Hepatic stellate cell (primary cell): ENCODE results near the gene KCTD14.
"Not testable (repeated sequence)": the region's sequence is repeated elsewhere in the genome, so short reads cannot be mapped to it uniquely, and the experiment has no call there.

Experiments
- DNase-seq: peaks from one replicate; pipeline ENCODE4 v3.0.0; 2011; ENCODE audit warnings: low spot score

KCTD14 gene

DNA sequence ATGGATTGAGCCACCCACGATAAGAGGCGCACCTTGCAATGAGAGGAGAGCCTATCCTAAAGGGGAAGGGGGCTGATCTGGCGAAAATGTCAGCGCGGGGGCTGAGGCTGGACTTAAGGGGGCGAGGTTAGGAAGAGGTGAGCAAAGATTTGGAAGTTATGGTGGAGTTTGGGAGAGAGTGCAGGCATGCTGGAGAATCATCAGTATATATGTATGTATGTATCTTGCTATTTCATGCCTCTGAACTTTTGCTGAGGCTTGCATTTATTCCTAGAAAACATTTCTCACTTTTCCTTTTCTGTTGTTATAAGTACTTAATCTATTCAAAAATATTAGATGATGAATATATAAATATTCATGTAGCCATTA lies 23.4 kb upstream of the KCTD14 start:
- no peak for DNase-seq

DNA sequence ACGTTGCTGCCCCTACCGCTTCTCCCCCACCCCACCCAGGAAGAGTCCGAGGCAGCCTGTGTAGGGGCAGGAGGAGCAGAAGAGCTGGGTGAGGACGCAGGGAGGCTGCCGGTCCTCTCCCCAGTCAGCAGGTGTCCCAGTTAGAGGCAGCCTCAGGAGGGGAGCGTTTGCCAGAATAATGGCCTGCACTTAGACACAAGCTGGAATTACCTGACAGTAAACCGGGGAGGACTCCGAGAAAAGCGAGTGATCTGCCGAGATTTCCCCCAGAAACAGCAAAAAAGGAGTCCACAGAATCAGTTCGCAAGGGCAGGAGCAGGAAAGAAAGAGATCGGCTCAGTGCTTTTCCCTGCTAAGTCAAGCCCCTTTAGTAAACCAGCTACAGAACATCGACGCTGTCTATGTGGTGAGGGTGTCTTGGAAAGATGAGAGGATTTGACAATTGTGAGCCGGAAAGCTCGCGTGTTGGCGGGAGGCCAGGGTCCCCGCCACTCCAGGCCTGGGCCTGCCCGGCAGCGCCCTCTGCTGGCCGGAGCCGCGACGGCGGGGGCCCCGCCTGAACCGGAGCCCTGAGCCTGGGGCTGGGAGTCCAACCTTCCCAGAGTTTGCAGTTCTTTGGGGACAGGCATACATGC lies 22.9 kb upstream of the KCTD14 start:
- peak; percentile 85 for DNase-seq

DNA sequence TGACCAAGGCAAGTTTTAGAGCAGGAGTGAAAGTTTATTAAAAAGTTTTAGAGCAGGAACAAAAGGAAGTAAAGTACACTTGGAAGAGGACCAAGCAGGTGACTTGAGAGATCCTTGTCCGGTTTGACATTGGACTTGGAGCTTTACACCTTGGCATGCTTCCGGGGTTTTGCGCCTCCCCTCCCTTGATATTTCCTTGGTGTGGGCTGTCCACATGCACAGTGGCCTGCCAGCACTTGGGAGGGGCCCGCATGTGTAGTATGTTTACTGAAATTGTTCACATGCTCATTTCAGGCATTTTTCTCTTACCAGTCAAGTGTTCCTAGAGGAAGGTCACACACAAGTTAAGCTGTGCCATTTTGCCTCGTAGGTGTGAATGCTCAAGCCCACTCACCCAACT lies 21.6 kb upstream of the KCTD14 start:
- DNase-seq: no peak

DNA sequence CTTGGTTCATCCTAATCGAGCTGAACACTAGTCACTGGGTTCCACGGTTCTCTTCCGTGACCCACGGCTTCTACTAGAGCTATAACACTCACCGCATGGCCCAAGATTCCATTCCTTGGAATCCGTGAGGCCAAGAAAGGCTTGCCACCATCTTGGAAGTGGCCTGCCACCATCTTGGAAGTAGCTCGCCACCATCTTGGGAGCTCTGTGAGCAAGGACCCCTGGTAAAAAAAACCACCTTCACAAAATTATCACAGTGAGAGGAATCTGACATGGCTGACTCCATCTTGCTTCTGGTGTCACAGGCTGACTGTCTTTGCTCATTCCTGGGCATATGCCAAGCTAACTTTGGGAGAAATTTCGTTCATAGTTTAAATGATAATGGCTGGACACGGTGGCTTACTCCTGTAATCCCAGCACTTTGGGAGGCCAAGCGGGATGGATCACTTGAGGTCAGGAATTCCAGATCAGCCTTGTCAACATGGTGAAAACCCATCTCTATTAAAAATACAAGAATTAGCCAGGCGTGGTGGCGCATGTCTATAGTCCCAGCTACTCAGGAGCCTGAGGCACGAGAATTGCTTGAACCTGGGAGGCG lies 18.9 kb upstream of the KCTD14 start:
- DNase-seq: no peak

DNA sequence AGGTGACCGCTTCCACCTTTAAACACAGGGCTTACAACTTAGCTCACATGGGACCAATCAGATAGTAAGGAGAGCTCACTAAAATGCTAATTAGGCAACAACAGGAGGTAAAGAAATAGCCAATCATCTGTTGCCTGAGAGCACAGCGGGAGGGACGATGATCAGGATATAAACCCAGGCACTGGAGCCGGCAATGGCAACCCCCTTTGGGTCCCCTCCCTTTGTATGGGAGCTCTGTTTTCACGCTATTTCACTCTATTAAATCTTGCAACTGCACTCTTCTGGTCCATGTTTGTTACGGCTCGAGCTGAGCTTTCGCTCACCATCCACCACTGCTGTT lies 18.3 kb upstream of the KCTD14 start:
- not testable (repeated sequence) for DNase-seq

DNA sequence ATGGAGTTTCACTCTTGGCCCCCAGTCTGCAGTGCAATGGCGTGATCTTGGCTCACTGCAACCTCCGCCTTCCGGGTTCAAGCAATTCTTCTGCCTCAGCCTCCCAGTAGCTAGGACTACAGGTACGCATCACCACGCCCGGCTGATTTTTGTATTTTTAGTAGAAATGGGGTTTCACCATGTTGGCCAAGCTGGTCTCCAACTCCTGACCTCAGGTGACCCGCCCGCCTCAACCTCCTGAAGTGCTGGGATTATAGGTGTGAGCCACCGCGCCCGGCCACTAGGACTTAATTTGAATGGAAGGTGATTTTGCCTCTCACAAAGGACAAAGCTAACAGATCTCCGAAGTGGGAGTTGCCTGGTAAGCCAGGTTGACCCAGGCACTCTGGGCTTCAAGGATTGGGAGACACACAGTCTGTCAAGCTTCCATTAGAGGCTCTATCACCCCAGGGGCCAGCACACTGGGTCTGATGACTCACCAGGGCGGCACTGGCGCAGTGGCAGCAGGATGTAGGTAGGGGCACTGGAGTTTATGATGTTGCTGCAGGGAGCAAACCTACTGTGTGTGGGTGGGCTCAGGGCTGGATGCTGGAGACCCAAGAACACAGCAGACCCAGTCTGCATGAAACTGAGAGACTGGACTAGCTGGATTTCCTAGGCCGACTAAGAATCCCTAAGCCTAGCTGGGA lies 17.8 kb upstream of the KCTD14 start:
- no peak for DNase-seq

DNA sequence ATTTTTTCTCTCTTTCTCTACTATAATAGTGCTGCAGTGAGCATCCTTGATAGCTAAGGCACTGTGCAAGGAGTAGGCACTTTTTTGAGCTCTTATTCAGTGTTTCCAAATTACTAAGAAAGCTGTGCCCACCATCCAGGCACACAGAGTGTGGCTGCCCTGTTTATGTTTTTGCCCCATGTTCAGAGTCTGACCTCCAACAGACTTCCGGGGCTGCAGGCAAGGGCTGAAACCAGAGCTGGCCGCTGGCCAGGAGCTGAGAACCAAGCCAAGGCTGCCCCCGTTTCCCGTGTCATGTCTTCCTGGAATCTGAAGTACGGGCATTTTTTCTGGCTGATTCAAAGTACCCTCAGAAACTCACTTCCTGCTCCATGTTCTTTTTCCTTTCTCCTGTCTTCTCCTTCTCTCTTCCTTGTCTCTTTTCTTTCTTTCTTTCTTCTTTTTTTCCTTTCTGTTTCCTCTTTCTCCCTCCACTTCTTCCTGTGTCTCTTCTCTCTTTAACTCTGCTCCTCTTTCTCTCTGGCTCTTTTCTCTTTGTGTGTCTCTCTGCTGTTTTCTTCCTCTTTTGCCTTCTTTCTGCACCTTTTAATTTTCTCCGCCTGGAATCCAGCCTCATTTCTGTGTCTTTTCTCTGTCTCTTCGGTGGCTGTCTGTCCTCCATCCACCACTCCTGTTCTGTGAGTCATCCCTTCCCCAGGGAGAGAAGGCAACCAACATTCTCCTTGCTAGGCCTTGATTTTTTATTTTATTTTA lies 17.0 kb upstream of the KCTD14 start:
- DNase-seq: peak; percentile 91

DNA sequence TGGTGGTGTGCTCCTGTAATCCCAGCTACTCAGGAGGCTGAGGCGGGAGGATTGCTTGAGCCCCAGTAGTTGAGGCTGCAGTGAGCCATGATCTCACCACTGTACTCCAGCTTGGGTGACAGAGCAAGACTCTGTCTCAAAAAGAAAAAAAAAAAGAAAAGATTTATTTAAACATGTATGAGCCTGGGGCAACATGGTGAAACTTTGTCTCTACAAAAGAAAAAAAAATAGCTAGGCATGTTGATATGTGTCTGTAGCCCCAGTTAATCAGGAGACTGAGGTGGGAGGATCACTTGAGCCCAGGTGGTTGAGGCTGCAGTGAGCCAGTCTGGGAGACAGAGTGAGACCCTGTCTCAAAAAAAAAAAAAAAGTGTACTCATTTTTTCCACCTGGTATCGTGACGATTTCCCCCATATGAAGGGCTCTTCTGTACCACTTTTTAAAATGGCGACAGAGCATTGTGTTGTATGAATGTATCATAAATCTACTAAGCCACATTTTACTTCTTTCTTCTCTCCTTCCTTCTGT lies 16.4 kb upstream of the KCTD14 start:
- DNase-seq: no peak

DNA sequence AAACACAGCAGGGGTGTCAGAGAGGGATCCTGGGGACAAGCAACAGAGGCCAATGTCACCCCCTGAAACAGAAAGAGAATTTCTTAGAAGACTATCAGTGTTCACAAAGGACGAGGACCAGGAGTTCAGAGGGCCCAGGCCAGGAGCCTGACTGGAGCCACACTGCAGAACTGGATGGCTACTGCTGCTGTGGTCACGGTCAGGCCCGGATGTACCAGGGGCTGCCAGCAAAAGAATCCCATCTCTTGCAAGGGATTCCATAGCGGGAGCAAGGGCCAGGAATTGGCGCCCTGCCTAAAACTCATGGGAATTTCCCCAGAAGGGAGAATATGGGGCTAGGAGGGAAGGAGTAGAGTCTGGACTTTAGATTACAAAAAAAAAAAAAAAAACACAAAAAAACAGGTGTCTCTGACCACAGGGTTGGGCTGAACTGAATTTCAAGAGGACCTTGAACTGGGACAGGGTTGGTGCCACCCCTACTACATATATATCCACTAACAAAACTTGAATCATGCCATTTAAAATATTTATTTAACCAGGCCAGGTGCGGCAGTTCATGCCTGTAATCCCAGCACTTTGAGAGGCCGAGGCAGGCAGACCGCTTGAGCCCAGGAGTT lies 15.7 kb upstream of the KCTD14 start:
- DNase-seq: no peak

DNA sequence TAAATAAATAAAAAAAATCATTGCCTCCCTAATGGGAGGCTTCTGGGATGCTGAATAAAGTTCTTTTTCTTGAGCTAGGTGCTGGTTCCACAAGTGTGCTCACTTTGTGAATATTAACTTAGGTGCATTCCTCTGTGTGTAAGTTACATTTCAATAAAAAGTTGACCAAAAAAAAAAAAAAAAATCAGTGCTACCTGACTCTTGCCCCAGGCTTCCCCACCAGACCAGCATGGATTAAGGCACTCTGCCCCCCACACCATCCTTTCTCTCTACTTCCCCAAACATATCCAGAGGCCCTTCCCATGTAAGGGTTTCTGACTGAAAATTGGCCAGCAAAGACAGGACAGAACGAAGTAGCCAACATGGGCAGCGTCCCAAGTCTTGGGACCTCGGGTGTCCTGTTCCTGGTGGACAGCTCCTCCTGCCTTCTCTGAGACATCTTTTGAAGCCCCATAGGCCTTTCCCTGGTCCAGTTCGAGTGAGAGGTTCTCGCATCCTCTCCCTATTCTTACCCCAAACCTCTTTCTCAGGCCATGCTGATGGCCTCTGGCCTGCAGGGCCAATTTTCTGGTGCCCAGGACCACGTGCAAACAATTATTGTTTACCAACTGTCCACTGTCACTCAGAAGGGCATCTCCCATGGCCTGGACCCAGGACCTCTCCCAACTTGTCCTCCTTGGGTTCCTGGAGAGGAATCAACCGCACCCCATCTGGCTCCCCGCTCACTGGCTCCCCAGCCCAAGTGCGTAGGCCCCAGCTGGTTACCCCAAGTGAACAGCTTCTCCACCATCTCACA lies 14.9 kb upstream of the KCTD14 start:
- no peak for DNase-seq

DNA sequence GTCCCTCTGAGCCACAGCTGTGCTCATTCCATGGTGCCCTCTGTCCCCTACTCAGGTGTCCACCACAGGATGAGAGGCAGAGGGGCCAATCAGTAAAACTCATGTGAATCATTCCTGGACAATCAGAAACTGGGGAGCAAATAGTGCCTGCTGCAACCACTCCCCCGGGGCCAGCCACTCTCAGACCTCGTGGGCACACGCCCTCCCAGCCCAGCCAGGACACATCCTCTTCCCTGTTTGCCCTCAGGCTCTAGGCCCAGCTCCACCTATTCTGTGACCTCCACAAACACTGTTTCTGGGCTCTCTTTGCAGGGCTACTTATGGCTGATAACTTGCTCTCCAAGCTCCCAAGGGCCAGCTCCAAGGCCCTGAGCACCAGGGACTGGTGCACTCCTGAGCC lies 14.0 kb upstream of the KCTD14 start:
- DNase-seq: no peak

DNA sequence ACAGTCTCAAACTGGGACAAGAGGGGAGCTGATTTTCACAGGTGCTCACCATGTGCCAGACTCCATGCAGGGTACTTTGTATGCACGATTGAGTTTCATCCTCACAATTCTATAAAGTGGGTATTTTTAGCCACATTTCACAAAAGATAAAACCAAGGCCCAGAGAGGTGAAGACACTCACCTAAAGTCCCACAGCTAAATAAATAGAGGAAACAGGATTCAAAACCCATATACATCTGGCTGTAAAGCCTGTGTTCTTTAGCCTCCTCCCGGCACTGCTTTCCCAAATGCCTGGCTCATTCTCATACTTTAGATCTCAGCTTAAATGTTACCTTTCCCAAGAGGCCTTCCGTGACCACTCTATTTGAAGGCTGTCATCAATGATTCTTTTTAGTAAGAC lies 13.2 kb upstream of the KCTD14 start:
- DNase-seq: no peak

DNA sequence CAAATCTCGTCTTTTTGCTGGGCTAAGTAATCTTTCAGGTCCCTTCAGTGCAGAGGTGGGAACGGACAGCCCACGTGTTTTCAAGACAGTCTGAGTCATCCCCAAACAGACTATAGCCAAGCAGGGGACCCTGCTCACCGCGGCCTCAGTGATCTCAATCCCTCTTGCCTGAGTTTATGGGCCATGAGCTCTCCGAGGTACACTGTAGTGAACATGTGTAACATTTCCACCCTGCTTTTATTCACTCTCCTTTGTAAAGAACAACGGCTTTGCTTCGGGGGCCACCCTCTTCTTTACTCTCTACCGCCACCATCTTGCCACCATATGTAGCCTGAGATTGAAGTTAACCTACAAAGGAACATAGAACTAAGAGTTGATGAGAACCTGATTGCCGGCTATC lies 11.5 kb upstream of the KCTD14 start:
- DNase-seq: no peak

DNA sequence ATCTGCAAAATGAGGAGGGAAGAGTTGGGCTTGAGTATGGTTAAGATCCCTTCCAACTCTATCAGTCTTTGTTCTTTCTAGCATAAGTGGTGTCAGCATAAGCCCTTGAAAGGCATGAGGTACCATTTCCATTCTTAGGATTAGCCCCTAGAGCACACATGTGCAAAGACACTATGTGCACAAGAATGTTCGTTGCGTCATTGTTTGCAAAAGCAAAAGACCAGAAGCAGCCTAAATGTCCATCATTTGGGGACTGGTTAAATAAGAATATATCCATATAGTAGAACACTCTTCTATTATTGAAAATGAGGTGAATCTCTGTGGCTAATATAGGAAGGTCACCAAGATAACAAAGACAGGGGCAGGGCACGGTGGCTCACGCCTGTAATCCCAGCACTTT lies 10.0 kb upstream of the KCTD14 start:
- DNase-seq: no peak

DNA sequence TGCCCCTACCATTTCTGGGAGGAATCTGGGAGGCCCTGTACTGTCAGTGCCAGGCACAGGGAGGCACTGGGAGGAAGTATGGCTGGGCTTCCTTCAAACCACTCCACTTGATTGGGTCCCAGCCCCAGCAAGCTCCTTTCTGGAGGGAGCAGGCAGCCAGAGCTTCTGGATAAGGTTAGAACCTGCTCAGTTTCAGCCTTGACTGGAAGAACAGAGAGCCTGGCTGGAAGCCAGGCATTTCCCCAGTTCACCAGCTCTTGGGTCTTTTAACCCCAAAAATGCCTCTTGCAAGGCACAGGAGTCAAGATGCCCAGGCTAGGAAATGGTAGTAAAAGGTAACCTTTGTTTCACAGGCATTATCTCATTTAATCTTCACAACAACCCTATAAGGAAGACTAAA lies 9.0 kb upstream of the KCTD14 start:
- DNase-seq: no peak

DNA sequence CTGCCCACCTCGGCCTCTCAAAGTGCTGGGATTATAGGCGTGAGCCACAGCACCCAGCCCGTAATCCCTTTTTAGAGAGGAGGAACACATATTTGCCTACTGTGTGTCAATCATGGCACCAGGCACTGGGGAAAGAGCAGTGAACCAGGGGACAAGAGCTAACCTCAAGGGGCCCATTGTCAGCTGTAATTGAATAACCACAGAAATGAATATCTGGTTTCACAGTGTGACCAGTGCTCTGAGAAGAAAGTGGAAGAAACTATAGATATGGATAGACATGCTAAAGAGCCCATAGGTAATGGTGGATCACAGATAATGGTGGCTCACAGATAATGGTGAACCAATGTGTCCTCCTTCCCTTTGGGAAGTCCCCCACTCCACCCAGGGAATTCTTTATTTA lies 8.6 kb upstream of the KCTD14 start:
- DNase-seq: no peak

DNA sequence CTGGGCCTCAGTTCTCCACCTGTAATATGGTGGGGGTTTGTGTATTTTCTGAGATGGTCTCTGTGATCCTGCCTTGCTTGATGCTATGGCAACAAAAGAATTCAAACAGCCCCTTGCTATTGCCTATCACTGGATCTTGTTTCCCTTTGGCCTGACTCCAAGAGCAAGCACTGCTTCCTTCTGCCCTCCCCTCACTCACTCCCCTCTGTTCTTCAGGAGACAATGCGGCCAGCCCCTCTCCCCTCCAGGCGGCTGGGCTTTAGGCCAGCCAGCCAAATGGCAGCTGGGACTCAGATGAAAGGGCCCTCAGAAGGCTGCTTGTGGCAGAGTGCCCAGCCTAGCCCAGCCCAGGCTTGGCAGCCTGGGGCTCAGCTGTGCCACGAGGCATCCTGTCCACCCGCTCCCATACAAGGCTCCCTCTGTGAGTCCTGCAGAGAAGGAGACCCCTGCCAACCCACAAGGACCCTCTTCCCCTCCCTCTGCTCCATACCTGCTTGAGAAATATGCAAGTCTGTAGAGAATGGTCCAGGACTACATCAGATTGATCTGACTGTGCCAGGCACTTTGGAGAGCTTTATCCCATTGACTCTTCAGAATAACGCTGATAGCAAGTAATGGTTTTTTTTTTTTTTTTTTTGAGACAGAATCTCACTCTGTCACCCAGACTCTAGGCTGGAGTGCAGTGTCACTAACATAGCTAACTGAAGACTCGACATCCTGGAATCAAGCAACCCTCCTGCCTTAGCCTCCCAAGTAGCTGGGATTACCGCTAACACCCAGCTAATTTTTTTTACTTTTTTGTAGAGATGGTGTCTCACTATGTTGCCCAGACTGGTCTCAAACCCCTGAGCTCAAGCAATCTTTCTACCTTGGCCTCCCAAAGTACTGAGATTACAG lies 7.6 kb upstream of the KCTD14 start:
- DNase-seq: no peak

DNA sequence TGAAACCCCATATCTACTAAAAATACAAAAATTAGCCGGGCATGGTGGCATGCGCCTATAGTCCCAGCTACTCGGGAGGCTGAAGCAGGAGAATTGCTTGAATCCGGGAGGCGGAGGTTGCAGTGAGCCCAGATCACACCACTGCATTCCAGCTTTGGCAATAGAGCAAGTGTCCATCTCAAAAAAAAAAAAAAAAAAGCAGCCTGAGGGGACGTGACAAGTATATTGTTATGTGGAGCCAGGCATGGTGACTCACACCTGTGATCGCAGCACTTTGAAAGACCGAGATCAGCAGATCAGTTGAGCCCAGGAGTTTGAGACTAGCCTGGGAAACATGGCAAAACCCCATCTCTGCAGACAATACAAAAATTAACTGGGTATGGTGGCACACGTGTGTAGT lies 5.3 kb upstream of the KCTD14 start:
- not testable (repeated sequence) for DNase-seq

DNA sequence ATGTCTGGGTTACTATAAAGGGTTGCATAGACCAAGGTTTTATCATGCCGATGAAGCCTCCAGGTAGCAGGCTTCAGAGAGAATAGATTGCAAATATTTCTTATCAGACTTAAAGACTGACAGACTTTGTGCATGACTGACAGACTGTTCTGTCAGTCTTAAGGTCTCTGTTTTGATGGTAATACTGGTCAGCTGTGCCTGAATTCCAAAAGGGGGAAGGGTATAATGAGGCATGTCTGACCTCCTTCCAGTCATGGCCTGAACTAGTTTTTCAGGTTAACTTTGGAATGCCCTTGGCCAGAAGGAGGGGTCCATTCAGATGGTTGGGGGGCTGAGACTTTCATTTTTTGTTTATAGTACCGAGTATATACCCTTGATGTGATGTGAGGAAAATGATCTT lies 4.7 kb upstream of the KCTD14 start:
- DNase-seq: no peak

DNA sequence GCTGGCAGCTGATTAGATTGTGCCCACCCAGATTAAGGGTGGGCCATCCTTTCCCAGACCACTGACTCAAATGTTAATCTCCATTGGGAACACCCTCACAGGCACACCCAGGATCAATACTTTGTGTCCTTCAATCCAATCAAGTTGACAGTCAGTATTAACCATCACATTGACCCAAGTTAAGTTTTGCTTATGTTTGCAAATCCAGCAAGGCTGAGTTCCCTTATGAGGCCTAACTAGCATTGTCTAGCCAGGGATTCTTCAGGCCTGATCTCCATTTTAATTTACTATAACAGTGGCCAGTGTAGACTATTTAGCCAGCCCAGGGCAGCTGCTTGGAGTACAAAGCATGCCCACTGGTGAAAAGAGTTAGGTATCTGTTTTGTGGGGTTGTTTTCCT lies 2.3 kb upstream of the KCTD14 start:
- DNase-seq: no peak

DNA sequence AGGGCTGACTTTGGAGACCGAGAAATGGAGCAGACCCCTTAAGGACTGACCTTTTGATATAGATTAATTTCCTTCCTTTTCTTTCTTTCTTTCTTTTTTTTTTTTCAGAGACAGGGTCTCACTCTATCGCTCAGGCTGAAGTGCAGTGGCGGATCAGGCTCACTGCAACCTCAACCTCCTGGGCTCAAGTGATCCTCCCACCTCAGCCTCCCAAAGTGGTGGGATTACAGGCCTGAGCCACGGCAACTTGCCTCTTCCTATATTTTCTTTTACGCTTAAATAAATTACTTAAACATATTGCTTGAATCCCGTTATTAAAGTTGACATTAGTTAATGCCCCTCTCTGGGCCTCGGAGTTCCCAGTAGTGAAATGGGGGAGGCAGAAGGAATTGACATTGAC lies 350 bp upstream of the KCTD14 start:
- DNase-seq: no peak
